ENCODE results near the gene TBCD.
"Not testable (repeated sequence)": the region's sequence is repeated elsewhere in the genome, so short reads cannot be mapped to it uniquely, and the experiment has no call there.

The TBCD gene

GRCh38 chr17:82957961-82958561 is 206.2 kb downstream of the TBCD start:
- DNase-seq (ENCODE audit: low read depth), result no peak

GRCh38 chr17:82959242-82959930 is 207.5 kb downstream of the TBCD start:
- no peak for DNase-seq (ENCODE audit: low read depth)

- no peak for DNase-seq (ENCODE audit: low read depth)
Observed at GRCh38 chr17:82959990-82960418, 208.1 kb downstream of the TBCD start.

- no peak for DNase-seq (ENCODE audit: low read depth)
Observed at GRCh38 chr17:82960419-82961271, 208.8 kb downstream of the TBCD start.

- DNase-seq (ENCODE audit: low read depth), result no peak
Observed at GRCh38 chr17:82961366-82962162, 209.7 kb downstream of the TBCD start.

- no peak for DNase-seq (ENCODE audit: low read depth)
Observed at GRCh38 chr17:82962163-82962720, 210.4 kb downstream of the TBCD start.

- DNase-seq (ENCODE audit: low read depth), result no peak
Observed at GRCh38 chr17:82963104-82963950, 211.5 kb downstream of the TBCD start.

GRCh38 chr17:82964451-82964850 is 212.6 kb downstream of the TBCD start:
- not testable (repeated sequence) for DNase-seq (ENCODE audit: low read depth)

- no peak for DNase-seq (ENCODE audit: low read depth)
Observed at GRCh38 chr17:82964851-82965341, 213.0 kb downstream of the TBCD start.

GRCh38 chr17:82965371-82965770 is 213.5 kb downstream of the TBCD start:
- no peak for DNase-seq (ENCODE audit: low read depth)

- DNase-seq (ENCODE audit: low read depth), result no peak
Observed at GRCh38 chr17:82966415-82966814, 214.6 kb downstream of the TBCD start.

GRCh38 chr17:82967268-82968032 is 215.6 kb downstream of the TBCD start:
- no peak for DNase-seq (ENCODE audit: low read depth)

GRCh38 chr17:82968033-82968841 is 216.4 kb downstream of the TBCD start:
- not testable (repeated sequence) for DNase-seq (ENCODE audit: low read depth)

GRCh38 chr17:82970067-82970466 is 218.2 kb downstream of the TBCD start:
- DNase-seq (ENCODE audit: low read depth), result no peak

GRCh38 chr17:82970818-82971590 is 219.1 kb downstream of the TBCD start:
- no peak for DNase-seq (ENCODE audit: low read depth)

- DNase-seq (ENCODE audit: low read depth), result no peak
Observed at GRCh38 chr17:82972836-82973372, 221.0 kb downstream of the TBCD start.

GRCh38 chr17:82973456-82974135 is 221.7 kb downstream of the TBCD start:
- DNase-seq (ENCODE audit: low read depth), result no peak
